Measurements from ENCODE around the gene PEX16. TPM values are rescaled to one million over a fixed set of nuclear protein-coding genes. Genes with fewer than 3 reads are reported as not detected.

The PEX16 gene
- total and polyA plus RNA-seq, 8 donors: 9.9 to 72.7 (median 40.2) TPM

- H3K27ac ChIP-seq: no peak overlapping the region
- peaks cover 23 to 84% (median 73%) of the 10 kb centered on the region in 4 donors for H3K36me3 ChIP-seq
- no peak overlapping the region for H3K4me3 ChIP-seq
- 90 to 94% (median 92%) methylated on average over 10 of the region's 10 CpGs for WGBS, 5 donors
- DNase-seq: no peak
- TF ChIP-seq CTCF (IDR thresholded peaks at IDR 0.05) (no peak), POLR2A (IDR thresholded peaks at IDR 0.05) (no peak), POLR2AphosphoS5 (IDR thresholded peaks at IDR 0.05) (no peak), EP300 (IDR thresholded peaks at IDR 0.05) (no peak)
- no peaks in the 10 kb centered on the region for H3K27me3 ChIP-seq
- intact Hi-C loops (cut with DNase I; ENCODE audit: low total_unique reads): no loop called here
- peaks cover 6 to 23% (median 18%) of the 10 kb centered on the region in 4 donors for H3K4me1 ChIP-seq
- no peaks in the 10 kb centered on the region for H3K9me3 ChIP-seq
Observed at GRCh38 chr11:45937916-45938315, 20.2 kb upstream of the PEX16 start.

- intact Hi-C loops (cut with DNase I; ENCODE audit: low total_unique reads): no loop called here
Observed at GRCh38 chr11:45936511-45937054, 18.9 kb upstream of the PEX16 start.

GRCh38 chr11:45935349-45936064 lies 17.8 kb upstream of the PEX16 start:
- Histone ChIP-seq H3K27me3 (no peaks in the 10 kb centered on the region), H3K9me3 (no peaks in the 10 kb centered on the region), H3K36me3 (peaks cover 23 to 86% (median 79%) of the 10 kb centered on the region in 4 donors), H3K27ac (peak overlapping the region in 1 of 5 donors; percentile 39), H3K4me3 (no peak overlapping the region), H3K4me1 (peaks cover 6 to 31% (median 27%) of the 10 kb centered on the region in 4 donors)
- TF ChIP-seq POLR2A (IDR thresholded peaks at IDR 0.05): no peak
- no peak for TF ChIP-seq EP300 (IDR thresholded peaks at IDR 0.05)
- no peak for TF ChIP-seq CTCF (IDR thresholded peaks at IDR 0.05)
- 85 to 91% (median 86%) methylated on average over 8 of the region's 8 CpGs for WGBS, 5 donors
- intact Hi-C loops (cut with DNase I; ENCODE audit: low total_unique reads): no loop called here
- DNase-seq: no peak

More at GRCh38 chr11:45936511-45937054, 18.9 kb upstream of the PEX16 start:
- Histone ChIP-seq H3K27me3 (no peaks in the 10 kb centered on the region), H3K4me3 (no peak overlapping the region), H3K4me1 (peaks cover 6 to 23% (median 19%) of the 10 kb centered on the region in 4 donors), H3K36me3 (peaks cover 23 to 85% (median 75%) of the 10 kb centered on the region in 4 donors), H3K27ac (no peak overlapping the region), H3K9me3 (no peaks in the 10 kb centered on the region)
- WGBS, 5 donors: 89 to 97% (median 92%) methylated on average over 4 of the region's 4 CpGs
- DNase-seq: no peak
- TF ChIP-seq CTCF (IDR thresholded peaks at IDR 0.05) (no peak), POLR2AphosphoS5 (IDR thresholded peaks at IDR 0.05) (no peak), POLR2A (IDR thresholded peaks at IDR 0.05) (no peak), EP300 (IDR thresholded peaks at IDR 0.05) (no peak)

GRCh38 chr11:45934580-45935318 lies 17.1 kb upstream of the PEX16 start:
- WGBS, 5 donors: 72 to 83% (median 76%) methylated on average over 12 of the region's 12 CpGs
- intact Hi-C loops (cut with DNase I; ENCODE audit: low total_unique reads): no loop called here
- TF ChIP-seq POLR2A (IDR thresholded peaks at IDR 0.05): no peak
- TF ChIP-seq CTCF (IDR thresholded peaks at IDR 0.05): no peak
- TF ChIP-seq POLR2AphosphoS5 (IDR thresholded peaks at IDR 0.05): no peak
- no peak for TF ChIP-seq EP300 (IDR thresholded peaks at IDR 0.05)
- DNase-seq: no peak
- H3K4me1 ChIP-seq: peaks cover 6 to 38% (median 35%) of the 10 kb centered on the region in 4 donors
- H3K36me3 ChIP-seq: peaks cover 23 to 81% (median 75%) of the 10 kb centered on the region in 4 donors
- no peaks in the 10 kb centered on the region for H3K27me3 ChIP-seq
- no peak overlapping the region for H3K4me3 ChIP-seq
- no peaks in the 10 kb centered on the region for H3K9me3 ChIP-seq
- peak overlapping the region in 2 of 5 donors; percentile 12 to 39 for H3K27ac ChIP-seq

Data from stomach (tissue), 9 donors.